Measurements from ENCODE around the gene BRAP.
"Not testable (repeated sequence)": the region's sequence is repeated elsewhere in the genome, so short reads cannot be mapped to it uniquely, and the experiment has no call there.

BRAP gene

DNA sequence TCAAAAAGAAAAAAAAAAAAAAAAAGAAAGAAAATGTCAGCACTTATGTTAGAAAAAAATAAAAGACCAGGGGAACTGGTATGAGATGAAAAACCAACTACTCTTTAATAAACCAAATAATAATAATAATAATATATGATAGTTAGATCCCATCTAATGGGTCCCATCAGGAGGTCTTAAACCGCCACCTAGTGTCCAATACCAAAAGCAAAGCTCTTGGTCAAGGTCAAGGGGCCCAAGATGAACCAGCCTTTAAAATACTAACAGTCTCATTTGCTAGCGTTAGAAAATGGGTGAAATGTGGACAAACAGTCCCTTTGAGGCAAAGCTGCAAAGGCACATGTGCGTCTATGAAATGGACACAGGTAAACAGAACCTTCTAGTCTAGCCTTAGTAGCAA is 12.3 kb downstream of the BRAP start:
- DNase-seq = no peak

DNA sequence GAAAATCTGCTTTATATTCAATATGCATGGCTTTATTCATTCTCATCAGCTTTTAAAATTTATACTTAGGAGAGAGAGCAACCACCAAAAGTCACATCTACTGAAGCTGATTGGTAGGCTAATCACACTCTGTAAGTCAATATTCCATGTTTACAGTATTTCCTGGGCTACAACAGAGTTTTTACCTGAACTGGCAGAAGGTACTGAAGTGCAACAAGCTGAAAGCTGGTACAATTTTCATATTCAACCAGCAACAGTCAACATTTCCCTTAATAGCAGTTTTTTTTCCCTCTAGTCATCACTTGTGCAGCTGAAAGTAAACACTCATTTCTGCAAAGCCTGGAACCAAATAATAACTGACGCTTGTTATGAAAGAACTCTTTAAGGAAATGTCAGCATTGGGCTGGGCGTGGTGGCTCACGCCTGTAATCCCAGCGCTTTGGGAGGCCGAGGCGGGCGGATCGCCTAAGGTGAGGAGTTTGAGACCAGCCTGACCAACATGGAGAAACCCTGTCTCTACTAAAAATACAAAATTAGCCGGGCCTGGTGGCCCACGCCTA is 12.9 kb downstream of the BRAP start:
- DNase-seq = no peak

DNA sequence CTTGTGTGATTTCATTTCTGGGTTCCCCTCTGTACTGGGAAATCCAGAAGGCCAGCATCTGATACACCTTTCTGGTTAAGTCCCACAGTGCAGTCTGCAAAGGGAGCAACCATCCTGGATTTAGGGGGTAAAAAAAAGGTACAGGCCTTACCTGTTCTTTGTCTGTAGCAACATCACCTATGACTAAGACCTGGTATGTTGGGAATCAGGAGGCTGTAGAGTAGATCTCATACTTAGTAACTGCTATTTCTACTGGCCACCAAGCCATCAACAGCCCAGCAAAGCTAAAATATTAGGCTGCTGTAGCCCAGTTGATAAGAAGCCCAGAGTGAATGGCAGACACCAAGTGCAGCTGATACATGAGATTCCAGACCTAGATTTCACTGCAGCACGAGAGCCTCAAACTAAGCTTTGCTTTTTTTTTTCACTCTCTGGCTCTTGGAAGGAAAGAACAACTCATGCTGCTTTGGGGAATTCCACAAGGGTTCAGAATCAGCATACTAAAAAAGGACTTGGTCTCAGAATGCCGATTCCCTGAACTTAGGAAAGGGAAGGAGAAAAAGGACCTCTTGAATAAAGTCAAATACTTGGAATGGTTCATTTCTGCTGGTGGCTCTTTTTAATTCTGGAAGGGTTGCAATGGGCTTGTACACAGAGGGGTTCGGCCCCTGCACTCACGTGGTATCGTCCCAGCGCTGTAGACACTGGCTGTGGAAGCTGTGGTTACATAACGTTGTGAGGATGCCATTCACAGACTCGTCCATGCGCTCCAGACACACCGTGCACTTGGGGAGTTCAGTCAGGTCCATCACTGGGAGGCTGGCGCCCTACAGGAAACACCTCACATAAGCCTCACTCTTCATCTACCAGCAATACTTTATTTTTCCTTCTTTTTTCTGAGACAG is 20.5 kb downstream of the BRAP start:
- DNase-seq = no peak

DNA sequence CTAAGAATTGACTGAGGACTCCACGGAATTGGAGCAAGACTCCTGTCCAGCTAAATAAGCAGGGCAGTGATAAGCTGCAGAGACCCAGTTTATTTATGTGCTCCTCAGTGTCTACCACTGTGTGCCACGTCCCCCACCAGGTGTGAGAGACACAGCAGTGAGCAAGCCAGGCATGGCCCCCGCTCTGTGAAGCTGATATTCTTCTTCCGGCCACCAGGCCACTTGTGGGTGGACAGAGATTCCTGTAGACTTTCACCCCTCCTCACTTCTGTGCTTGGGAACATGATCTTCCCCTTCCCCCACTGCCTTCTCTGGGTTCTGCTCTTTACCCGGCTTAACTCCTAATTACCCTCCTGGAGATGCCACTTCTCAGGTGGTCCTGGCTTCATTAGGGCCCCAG is 21.3 kb downstream of the BRAP start:
- DNase-seq = no peak

DNA sequence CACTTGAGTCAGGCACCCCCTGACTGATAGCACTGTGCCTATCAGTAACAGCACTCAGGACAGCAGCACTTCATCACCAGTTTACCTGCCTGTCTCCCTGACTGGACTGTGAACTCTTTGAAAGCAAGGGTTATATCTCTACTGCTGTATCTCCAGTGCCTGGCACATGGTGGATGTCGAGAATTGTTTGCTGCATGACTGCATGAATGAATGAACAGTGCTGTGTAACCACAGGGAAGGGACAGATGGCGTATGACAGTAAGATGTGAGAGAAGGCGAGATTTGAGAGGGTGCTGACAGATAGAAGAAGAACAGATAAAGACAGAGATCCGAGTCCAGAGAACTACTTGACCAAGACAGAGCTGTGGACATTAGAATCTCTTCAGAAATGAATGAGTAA is 29.7 kb downstream of the BRAP start:
- no peak for DNase-seq

DNA sequence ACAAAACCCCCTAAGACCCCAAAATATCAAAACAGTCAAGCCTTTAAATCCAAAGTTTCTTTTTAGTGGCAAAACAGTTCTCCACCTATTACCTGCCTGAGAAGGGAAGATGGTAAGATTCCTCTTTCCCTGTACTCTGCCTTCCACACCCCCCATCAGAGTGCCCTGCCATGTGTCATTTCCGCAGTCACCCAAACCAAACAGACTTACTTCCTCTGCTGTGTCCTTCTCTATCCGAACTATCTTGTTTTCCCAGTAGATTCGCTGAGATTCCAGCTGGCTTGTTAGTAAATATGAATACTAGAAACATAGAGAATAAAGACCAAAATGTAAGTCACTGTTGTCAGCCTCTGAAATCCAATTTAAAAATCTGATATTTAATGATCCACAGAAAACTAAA is 30.4 kb downstream of the BRAP start:
- no peak for DNase-seq

- no peak for DNase-seq
Observed at GRCh38 chr12:111653596-111653995, 32.2 kb downstream of the BRAP start.

- DNase-seq = not testable (repeated sequence)
Observed at GRCh38 chr12:111652530-111652929, 33.2 kb downstream of the BRAP start.

DNA sequence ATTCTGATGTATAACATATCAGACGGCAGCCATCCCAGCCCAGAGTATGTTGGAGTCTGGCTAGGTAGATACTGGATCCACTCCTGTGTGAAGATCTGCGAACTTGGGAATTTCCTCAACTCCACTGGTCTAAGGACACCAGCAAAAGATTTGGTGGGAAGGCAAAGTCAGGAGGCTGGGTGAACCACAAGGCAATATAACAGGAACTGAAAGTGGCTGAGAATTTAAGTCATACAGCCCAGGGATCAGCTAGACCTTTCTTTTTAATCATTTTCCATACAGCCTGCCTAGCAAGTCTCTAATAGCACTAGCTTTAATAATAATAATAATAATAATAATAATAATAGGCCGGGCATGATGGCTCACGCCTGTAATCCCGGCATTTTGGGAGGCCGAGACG is 34.8 kb downstream of the BRAP start:
- DNase-seq = no peak

GRCh38 chr12:111645433-111645832 is 40.3 kb downstream of the BRAP start:
- no peak for DNase-seq

GRCh38 chr12:111643427-111643826 is 42.3 kb downstream of the BRAP start:
- no peak for DNase-seq

- DNase-seq = no peak
Observed at GRCh38 chr12:111642681-111643426, 42.9 kb downstream of the BRAP start.

DNA sequence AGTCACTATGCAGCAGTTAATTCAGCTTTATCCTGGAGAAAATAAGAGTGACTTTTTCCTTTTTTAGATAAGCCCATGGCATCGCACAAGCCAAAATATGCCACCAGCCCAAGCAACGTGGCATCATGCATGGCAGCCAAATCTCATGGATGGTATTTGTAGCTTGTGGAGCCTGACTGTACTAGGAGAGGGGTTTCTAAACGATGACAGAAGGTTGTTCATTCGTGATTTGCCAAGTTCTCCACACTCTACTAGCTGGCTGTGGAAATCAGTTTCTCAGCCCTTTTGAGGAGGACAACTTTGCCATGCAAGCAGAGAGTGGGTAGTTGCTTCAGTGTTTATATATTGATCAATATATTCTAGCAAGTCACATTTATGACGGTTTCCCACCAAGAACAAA is 45.2 kb downstream of the BRAP start:
- DNase-seq = no peak

DNA sequence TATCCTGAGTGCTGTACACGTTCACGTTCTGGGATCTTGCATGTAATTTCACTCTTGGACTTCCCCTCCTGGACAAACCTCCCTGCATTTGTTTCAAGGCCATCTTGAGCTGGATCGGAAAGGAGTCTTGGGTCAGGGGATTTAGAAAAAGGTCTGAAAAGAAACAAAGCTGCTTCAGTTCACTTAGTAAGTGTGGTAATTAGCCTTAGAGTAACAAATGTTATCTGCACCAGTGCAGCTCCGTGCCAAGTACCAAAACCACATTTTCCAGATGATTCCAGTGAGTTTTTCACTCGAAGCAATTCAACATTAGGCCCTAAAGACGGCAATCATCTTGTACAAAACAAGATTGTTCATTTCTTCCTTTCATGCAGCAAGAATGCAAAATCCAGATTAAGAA is 47.2 kb downstream of the BRAP start:
- DNase-seq = peak; percentile 20

GRCh38 chr12:111636209-111636945 is 49.4 kb downstream of the BRAP start:
- peak; percentile 95 for DNase-seq

DNA sequence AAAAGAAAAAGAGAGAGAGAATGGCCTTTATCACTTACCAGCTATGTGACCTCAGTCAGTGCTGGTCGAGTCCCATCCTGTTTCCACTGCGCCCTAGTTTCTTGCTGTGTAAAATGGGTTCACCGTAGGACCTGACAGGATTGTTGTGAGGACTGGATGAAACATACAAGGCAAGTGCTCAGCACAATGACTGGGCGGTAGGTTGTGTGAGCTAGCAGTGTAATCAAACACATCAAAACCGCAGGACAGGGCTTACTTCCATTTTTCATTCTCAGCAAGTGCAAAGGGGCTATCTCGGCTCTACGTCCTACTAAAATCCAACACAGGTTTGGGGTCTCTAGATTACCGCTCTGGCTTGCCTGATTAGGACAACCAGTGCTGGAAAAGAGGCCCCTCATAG is 50.2 kb downstream of the BRAP start:
- peak; percentile 20 for DNase-seq

GRCh38 chr12:111628505-111629260 is 57.1 kb downstream of the BRAP start:
- no peak for DNase-seq

DNA sequence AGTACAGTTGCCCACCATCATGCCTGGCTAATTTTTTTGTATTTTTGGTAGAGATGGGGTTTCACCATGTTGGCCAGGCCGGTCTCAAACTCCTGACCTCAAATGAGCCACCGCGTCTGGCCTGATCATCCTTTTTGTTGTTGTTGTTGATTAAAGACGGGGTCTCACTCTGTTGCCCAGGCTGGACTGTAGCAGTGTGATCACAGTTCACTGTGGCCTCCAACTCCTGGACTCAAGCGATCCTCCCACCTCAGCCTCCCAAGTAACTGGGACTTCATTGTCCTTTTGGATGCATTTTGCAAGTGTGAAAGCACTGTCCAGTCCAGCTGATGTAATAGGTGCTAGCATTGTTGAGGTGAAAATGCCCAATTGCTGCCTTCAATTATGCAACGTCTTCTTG is 59.5 kb downstream of the BRAP start:
- no peak for DNase-seq

DNA sequence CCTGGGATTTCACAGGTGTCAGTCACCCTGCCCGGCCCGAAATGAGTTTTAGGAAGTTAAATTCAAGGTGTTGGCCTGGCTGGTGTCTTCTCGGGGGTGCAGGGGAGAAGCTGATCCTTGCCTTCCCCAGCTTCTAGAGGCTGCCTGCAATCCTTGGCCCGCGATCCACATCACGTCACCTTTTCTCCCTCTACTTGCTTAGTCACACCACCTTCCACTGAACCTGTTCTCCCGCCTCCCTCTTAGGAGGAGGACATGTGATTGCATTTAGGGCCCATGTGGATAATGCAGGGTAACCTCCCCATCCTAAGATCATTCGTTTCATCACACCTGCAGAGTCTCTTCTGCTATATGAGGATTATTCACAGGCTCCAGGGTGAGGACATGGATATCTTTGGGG is 61.2 kb downstream of the BRAP start:
- no peak for DNase-seq

- not testable (repeated sequence) for DNase-seq
Observed at GRCh38 chr12:111617841-111618240, 67.9 kb downstream of the BRAP start.

DNA sequence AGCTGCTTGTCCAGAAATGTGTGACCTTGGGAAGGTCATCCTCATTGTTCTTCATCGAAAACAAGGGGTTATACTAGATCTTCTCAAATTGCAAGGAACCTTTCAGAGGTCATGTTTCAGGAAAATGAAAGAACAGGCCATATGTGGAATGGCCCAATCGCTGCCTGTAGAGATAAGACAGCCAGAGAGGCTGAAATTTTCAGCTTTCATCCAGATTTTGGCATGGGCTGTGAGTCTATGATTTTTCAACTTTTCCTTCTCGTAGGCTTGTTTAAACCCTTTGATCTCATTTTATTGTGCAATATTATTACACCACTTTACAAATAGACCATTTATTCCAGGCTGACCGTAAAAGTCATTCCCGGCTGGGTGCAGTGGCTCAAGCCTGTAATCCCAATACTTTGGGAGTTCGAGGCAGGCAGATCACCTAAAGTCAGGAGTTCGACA is 69.6 kb downstream of the BRAP start:
- no peak for DNase-seq

- DNase-seq = no peak
Observed at GRCh38 chr12:111607239-111607638, 78.5 kb downstream of the BRAP start.
